Retinal pigment epithelial cell (primary cell): ENCODE data around the gene ATP13A2.
"Not testable (repeated sequence)": the region's sequence is repeated elsewhere in the genome, so short reads cannot be mapped to it uniquely, and the experiment has no call there.

Source experiments
- DNase-seq: peaks from one replicate; pipeline ENCODE4 v3.0.0-alpha.2; 2010; ENCODE audit warnings: low read depth
- H3K4me3 ChIP-seq: 2 replicates; pipeline ENCODE4 v1.5.1; 2011; ENCODE audit warnings: mild to moderate bottlenecking, low read length, control low read depth, moderate library complexity
- TF ChIP-seq, protein P1 (sequence below): conservative IDR thresholded peaks from 2 replicates; pipeline ENCODE4 v1.5.1; 2011; ENCODE audit warnings: low read depth, low read length, control low read depth, inconsistent platforms

The ATP13A2 gene

DNA sequence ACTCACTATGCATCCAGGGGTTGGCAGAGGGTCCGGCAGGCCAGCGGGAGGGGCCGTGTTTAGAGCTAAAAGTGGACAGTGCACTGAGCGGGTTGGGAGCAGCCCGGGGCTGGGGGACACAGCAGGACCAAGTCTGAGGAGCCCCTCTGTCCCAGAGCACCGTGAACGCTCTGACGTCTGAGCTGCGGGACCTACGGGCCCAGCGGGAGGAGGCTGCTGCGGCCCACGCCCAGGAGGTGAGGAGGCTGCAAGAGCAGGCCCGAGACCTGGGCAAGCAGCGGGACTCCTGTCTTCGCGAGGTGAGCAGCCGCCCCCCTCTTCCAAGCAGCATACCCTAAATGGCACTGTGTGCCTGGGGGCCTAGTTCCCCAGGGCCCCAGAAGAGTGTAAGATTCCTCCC is 57.1 kb downstream of the ATP13A2 start:
- no peak for DNase-seq
- H3K4me3 ChIP-seq, result no peak overlapping the region
- TF ChIP-seq, protein P1, sequence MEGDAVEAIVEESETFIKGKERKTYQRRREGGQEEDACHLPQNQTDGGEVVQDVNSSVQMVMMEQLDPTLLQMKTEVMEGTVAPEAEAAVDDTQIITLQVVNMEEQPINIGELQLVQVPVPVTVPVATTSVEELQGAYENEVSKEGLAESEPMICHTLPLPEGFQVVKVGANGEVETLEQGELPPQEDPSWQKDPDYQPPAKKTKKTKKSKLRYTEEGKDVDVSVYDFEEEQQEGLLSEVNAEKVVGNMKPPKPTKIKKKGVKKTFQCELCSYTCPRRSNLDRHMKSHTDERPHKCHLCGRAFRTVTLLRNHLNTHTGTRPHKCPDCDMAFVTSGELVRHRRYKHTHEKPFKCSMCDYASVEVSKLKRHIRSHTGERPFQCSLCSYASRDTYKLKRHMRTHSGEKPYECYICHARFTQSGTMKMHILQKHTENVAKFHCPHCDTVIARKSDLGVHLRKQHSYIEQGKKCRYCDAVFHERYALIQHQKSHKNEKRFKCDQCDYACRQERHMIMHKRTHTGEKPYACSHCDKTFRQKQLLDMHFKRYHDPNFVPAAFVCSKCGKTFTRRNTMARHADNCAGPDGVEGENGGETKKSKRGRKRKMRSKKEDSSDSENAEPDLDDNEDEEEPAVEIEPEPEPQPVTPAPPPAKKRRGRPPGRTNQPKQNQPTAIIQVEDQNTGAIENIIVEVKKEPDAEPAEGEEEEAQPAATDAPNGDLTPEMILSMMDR, result no peak

DNA sequence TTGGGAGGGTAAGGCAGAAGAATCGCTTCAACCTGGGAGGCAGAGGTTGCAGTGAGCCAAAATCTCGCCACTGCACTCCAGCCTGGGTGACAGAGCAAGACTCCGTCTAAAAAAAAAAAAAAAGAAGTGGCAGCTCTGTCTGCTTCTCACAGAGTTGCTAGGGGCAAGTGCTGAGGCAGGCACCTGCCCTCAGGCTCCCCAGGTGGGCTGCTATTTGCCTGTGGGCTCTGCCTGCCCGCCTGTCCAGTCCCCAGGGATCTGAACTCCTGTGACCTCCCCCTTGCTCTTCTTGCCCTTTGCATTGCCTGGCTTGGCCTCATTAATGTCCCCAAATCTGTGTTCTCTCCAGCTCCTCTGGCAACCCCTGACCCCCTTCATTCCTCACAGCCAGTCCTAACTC is 59.4 kb downstream of the ATP13A2 start:
- not testable (repeated sequence) for DNase-seq

DNA sequence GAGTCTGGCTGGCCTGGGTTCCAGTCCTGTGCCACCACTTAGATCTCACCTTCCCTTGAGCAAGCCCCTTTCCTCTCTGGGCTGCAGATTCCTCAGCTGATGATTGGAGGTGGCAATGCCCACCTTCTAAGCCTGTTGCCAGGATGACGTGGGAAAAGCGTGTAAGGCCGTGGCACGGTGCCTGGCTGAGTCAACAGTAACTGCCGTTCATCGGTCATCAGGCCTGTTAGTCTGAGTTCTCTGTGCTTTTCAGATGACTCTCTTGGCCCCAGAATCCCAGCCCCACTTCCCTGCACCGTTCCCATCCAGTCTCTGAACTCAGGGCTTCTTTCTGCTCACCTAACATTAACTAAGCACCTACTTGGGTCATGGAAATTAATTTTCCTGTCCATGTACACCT is 62.7 kb downstream of the ATP13A2 start:
- peak; percentile 46 for DNase-seq

More for the DNA sequence above, 59.4 kb downstream of the ATP13A2 start:
- not testable (repeated sequence) for H3K4me3 ChIP-seq

GRCh38 chr1:16948282-16948891 is 63.3 kb downstream of the ATP13A2 start:
- H3K4me3 ChIP-seq, DNase-seq: not testable (repeated sequence)

More for the DNA sequence above, 62.7 kb downstream of the ATP13A2 start:
- not testable (repeated sequence) for H3K4me3 ChIP-seq

- no peak for DNase-seq
- TF ChIP-seq, protein P1, result no peak
Observed at GRCh38 chr1:16946646-16947045, 65.1 kb downstream of the ATP13A2 start.

GRCh38 chr1:16946185-16946584 is 65.5 kb downstream of the ATP13A2 start:
- not testable (repeated sequence) for DNase-seq, H3K4me3 ChIP-seq

More at GRCh38 chr1:16946646-16947045, 65.1 kb downstream of the ATP13A2 start:
- no peak overlapping the region for H3K4me3 ChIP-seq

- DNase-seq, H3K4me3 ChIP-seq: not testable (repeated sequence)
Observed at GRCh38 chr1:16945512-16945911, 66.2 kb downstream of the ATP13A2 start.

DNA sequence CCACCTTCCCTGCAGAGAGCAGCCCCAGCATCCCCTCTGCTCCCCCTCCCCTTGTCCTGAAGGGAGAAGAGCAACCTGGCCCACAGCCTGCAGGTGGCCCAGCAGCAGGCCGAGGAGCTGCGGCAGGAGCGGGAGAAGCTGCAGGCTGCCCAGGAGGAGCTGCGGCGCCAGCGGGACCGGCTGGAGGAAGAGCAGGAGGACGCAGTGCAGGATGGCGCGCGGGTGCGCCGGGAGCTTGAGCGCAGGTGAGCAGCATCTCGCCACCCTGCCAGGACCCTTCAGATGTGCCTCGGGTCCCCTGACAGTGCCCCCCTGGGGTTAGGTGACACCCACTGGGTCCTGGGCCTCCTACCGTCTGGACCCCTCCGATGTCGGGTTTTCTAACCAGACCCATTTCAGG is 67.7 kb downstream of the ATP13A2 start:
- H3K4me3 ChIP-seq, result no peak overlapping the region
- TF ChIP-seq, protein P1, result no peak
- no peak for DNase-seq

GRCh38 chr1:16939386-16940180 is 72.1 kb downstream of the ATP13A2 start:
- H3K4me3 ChIP-seq, DNase-seq: not testable (repeated sequence)

DNA sequence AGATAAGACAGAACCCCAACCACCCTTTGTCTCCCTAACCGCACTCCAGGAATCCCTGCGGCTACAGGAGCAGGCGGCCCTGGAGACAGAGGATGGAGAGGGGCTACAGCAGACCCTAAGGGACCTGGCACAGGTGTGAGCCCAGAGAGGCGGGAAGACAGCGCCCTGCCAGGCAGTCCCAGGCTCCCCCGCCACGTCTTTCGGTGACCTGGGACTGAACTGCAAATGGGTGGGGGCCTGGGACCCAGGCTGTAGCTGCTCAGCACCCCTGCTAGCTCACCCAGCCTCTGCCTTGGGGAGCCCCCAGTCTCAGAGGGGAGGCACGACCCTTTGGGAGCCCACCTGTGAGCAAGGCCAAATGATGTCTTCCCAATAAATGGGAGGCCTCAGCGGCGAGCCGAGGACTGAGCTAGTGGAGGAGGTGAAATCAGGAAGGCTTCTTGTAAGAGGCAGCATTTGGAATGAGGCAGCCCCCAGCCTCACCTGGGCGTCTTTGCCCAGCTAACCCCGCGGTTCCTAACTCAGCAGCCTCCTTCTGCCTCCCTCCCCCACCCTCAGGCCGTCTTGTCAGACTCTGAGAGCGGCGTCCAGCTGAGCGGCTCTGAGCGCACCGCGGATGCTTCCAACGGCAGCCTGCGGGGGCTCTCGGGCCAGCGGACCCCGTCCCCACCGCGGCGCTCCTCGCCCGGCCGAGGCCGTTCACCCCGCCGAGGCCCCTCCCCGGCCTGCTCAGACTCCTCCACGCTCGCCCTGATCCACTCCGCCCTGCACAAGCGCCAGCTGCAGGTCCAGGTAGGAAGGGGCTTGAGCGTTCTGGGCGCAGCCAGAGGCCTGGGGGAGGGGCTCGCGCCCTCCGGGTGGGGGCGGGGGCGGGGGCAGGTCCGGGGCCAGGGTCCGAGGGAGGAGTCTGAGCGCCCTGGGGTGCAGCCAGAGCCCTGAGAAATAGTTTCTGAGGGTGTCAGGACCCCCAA is 73.1 kb downstream of the ATP13A2 start:
- TF ChIP-seq, protein P1, result no peak
- H3K4me3 ChIP-seq, result no peak overlapping the region
- DNase-seq, result no peak

DNA sequence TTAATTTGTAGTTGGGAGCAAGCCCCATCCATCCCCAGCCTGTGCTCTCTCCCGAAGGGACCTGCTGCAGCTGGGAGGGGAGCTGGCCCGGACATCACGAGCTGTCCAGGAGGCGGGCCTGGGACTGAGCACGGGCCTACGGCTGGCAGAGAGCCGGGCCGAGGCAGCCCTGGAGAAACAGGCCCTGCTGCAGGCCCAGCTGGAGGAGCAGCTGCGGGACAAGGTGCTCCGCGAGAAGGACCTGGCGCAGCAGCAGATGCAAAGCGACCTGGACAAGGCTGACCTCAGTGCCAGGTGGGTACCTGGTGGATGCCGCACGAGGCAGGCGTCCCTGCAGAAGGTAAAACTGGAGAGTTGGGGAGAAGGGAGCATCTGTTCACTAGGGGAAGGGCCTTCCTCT is 75.1 kb downstream of the ATP13A2 start:
- DNase-seq, H3K4me3 ChIP-seq: not testable (repeated sequence)
